GM04503 (cell line): ENCODE results near the gene NFATC2IP.

Experiments used
- DNase-seq: peaks from one replicate; pipeline ENCODE4 v3.0.0-alpha.2; 2012; ENCODE audit warnings: low read depth

Gene NFATC2IP

GRCh38 chr16:28950648-28951409, at the start of gene NFATC2IP:
NFATC2IP (plus strand) TSS chr16:28950937; CDS start chr16:28951012, 75 bp downstream.
- DNase-seq, result peak; percentile 99

GRCh38 chr16:28901862-28902261, 48.9 kb upstream of the NFATC2IP start:
- DNase-seq, result no peak

GRCh38 chr16:28902909-28903308, 47.8 kb upstream of the NFATC2IP start:
- DNase-seq, result no peak

GRCh38 chr16:28903344-28904042, 47.2 kb upstream of the NFATC2IP start:
- DNase-seq, result no peak

GRCh38 chr16:28904363-28904762, 46.4 kb upstream of the NFATC2IP start:
- DNase-seq, result no peak

GRCh38 chr16:28904828-28905227, 45.9 kb upstream of the NFATC2IP start:
- DNase-seq, result no peak

- DNase-seq, result no peak
Measured at GRCh38 chr16:28905229-28905754, 45.4 kb upstream of the NFATC2IP start.

GRCh38 chr16:28905800-28906372, 44.9 kb upstream of the NFATC2IP start:
- DNase-seq, result no peak

- DNase-seq, result no peak
Measured at GRCh38 chr16:28910086-28911031, 40.4 kb upstream of the NFATC2IP start.

- DNase-seq, result no peak
Measured at GRCh38 chr16:28912558-28912957, 38.2 kb upstream of the NFATC2IP start.

- DNase-seq, result no peak
Measured at GRCh38 chr16:28913946-28914724, 36.6 kb upstream of the NFATC2IP start.

GRCh38 chr16:28915181-28915580, 35.6 kb upstream of the NFATC2IP start:
- peak; percentile 47 for DNase-seq

GRCh38 chr16:28917095-28917494, 33.6 kb upstream of the NFATC2IP start:
- no peak for DNase-seq

GRCh38 chr16:28918698-28919097, 32.0 kb upstream of the NFATC2IP start:
- DNase-seq, result no peak

- DNase-seq, result no peak
Measured at GRCh38 chr16:28923231-28923587, 27.5 kb upstream of the NFATC2IP start.

- no peak for DNase-seq
Measured at GRCh38 chr16:28923652-28924398, 26.9 kb upstream of the NFATC2IP start.

- DNase-seq, result no peak
Measured at GRCh38 chr16:28924399-28924761, 26.4 kb upstream of the NFATC2IP start.

GRCh38 chr16:28924762-28925385, 25.9 kb upstream of the NFATC2IP start, which contains the start of gene RABEP2:
RABEP2 (minus strand) TSS chr16:28925238; CDS start chr16:28925163, 75 bp downstream.
- DNase-seq, result peak; percentile 28

- peak; percentile 42 for DNase-seq
Measured at GRCh38 chr16:28925386-28926228, 25.1 kb upstream of the NFATC2IP start.
